GM23338 (cell line): ENCODE measurements around the gene CYTH1. TPM values are rescaled to one million over a fixed set of nuclear protein-coding genes. Genes with fewer than 3 reads are reported as not detected.

Source experiments
- ATAC-seq: fragments of 200-7000 bp; cut with Tn5 transposase; 3 replicates; pipeline ENCODE4 v1.9.1; 2020
- DNase-seq: peaks from one replicate; pipeline ENCODE4 v3.0.0-alpha.2; 2015; ENCODE audit warnings: low spot score
- H2AFZ ChIP-seq: fragments of 200-600 bp; sonication (generic); 2 replicates; pipeline ENCODE4 v1.8.0; 2016; ENCODE audit warnings: antibody characterized with exemption, mild to moderate bottlenecking, moderate library complexity
- H3F3A ChIP-seq: fragments of 200-600 bp; sonication (generic); replicated peaks from 2 replicates; pipeline ENCODE4 v1.8.0; 2017; ENCODE audit warnings: antibody characterized with exemption, mixed run types, low read depth
- H3K27ac ChIP-seq: fragments of 200-600 bp; sonication (generic); 2 replicates; pipeline ENCODE4 v1.6.1; 2016; ENCODE audit warnings: low read depth
- H3K27me3 ChIP-seq: fragments of 200-600 bp; sonication (generic); 2 replicates; pipeline ENCODE4 v1.8.0; 2016; ENCODE audit warnings: mild to moderate bottlenecking, mixed run types, moderate library complexity; ENCODE audit not compliant: insufficient read depth
- H3K36me3 ChIP-seq: fragments of 200-600 bp; sonication (generic); 2 replicates; pipeline ENCODE4 v1.8.0; 2016; ENCODE audit warnings: mild to moderate bottlenecking; ENCODE audit not compliant: insufficient read depth
- H3K4me1 ChIP-seq: fragments of 200-600 bp; sonication (generic); 2 replicates; pipeline ENCODE4 v1.8.0; 2016; ENCODE audit warnings: mild to moderate bottlenecking, moderate library complexity; ENCODE audit not compliant: insufficient read depth
- H3K4me2 ChIP-seq: fragments of 200-600 bp; sonication (generic); 2 replicates; pipeline ENCODE4 v1.7.1; 2017; ENCODE audit warnings: mixed run types
- H3K4me3 ChIP-seq: fragments of 200-600 bp; sonication (generic); 2 replicates; pipeline ENCODE4 v1.6.1; 2016; ENCODE audit warnings: mixed run types
- H3K79me2 ChIP-seq: fragments of 200-600 bp; sonication (generic); replicated peaks from 2 replicates; pipeline ENCODE4 v1.8.0; 2017; ENCODE audit warnings: mild to moderate bottlenecking; ENCODE audit not compliant: insufficient read depth
- H3K9me2 ChIP-seq: fragments of 200-600 bp; sonication (generic); 2 replicates; pipeline ENCODE4 v1.8.0; 2017; ENCODE audit not compliant: insufficient read depth
- H4K20me1 ChIP-seq: fragments of 200-600 bp; sonication (generic); replicated peaks from 2 replicates; pipeline ENCODE4 v1.8.0; 2017; ENCODE audit warnings: mild to moderate bottlenecking; ENCODE audit not compliant: insufficient read depth
- H3K27ac Mint-ChIP-seq: 2 replicates; pipeline ENCODE4 v1.8.0; 2020; ENCODE audit warnings: inconsistent platforms, mild to moderate bottlenecking, moderate library complexity, mixed read lengths
- H3K27me3 Mint-ChIP-seq: 3 replicates; pipeline ENCODE4 v1.8.0; 2022; ENCODE audit warnings: low read depth, mild to moderate bottlenecking, moderate library complexity, mixed read lengths, inconsistent platforms; ENCODE audit not compliant: insufficient read depth, poor library complexity
- H3K36me3 Mint-ChIP-seq: 3 replicates; pipeline ENCODE4 v1.8.0; 2021; ENCODE audit warnings: low read depth, mild to moderate bottlenecking, inconsistent platforms, moderate library complexity, mixed read lengths
- H3K4me1 Mint-ChIP-seq: 3 replicates; pipeline ENCODE4 v1.8.0; 2020; ENCODE audit warnings: mild to moderate bottlenecking, inconsistent platforms, mixed read lengths
- H3K4me3 Mint-ChIP-seq: 3 replicates; pipeline ENCODE4 v1.8.0; 2021; ENCODE audit warnings: moderate library complexity, mild to moderate bottlenecking, inconsistent platforms, mixed read lengths
- H3K9me3 Mint-ChIP-seq: 3 replicates; pipeline ENCODE4 v1.8.0; 2020; ENCODE audit warnings: moderate library complexity, mild to moderate bottlenecking, inconsistent platforms, mixed read lengths
- CREB1 ChIP-seq: fragments of 250-450 bp; sonication (Bioruptor Pico); IDR thresholded peaks from 2 replicates; pipeline ENCODE4 v1.5.0; 2020; ENCODE audit warnings: low read depth, mild to moderate bottlenecking, moderate library complexity
- CTCF ChIP-seq, 2 experiments: fragments of 200-600 bp in 1 of 2; sonication (generic) in 1 of 2; conservative IDR thresholded peaks; 2 replicates each; pipeline versions ENCODE4 v1.5.1 to v1.6.1; 2016 to 2017; ENCODE audit warnings: antibody characterized with exemption in 2 of 2, low read depth in 2 of 2, mild to moderate bottlenecking in 2 of 2, moderate library complexity in 1 of 2
- ETS1 ChIP-seq: IDR thresholded peaks from 2 replicates; pipeline ENCODE4 v1.6.1; 2016; ENCODE audit warnings: antibody characterized with exemption
- EZH2 ChIP-seq: fragments of 200-600 bp; sonication (generic); IDR thresholded peaks from one replicate; pipeline ENCODE4 v1.8.0; 2017; ENCODE audit warnings: antibody characterized with exemption, mild to moderate bottlenecking, low read depth; ENCODE audit not compliant: unreplicated experiment
- EZH2phosphoT487 ChIP-seq: fragments of 200-600 bp; sonication (generic); IDR thresholded peaks from one replicate; pipeline ENCODE4 v1.8.1; 2018; ENCODE audit warnings: antibody characterized with exemption; ENCODE audit not compliant: unreplicated experiment
- JUNB ChIP-seq: IDR thresholded peaks from one replicate; pipeline ENCODE4 v1.6.1; 2016; ENCODE audit warnings: antibody characterized with exemption; ENCODE audit not compliant: unreplicated experiment
- NANOG ChIP-seq: IDR thresholded peaks from 2 replicates; pipeline ENCODE4 v1.6.1; 2016; ENCODE audit warnings: antibody characterized with exemption, borderline replicate concordance
- POLR2AphosphoS5 ChIP-seq: IDR thresholded peaks from 2 replicates; pipeline ENCODE4 v1.6.1; 2016; ENCODE audit warnings: antibody characterized with exemption, low read depth
- REST ChIP-seq: IDR thresholded peaks from one replicate; pipeline ENCODE4 v1.6.1; 2018; ENCODE audit warnings: antibody characterized with exemption; ENCODE audit not compliant: unreplicated experiment
- STAT1 ChIP-seq: IDR thresholded peaks from one replicate; pipeline ENCODE4 v1.6.1; 2016; ENCODE audit warnings: antibody characterized with exemption; ENCODE audit not compliant: unreplicated experiment
- ZNF114 ChIP-seq: fragments of 250-450 bp; sonication (Bioruptor Pico); IDR thresholded peaks from 2 replicates; pipeline ENCODE4 v1.5.0; 2020; ENCODE audit warnings: mild to moderate bottlenecking, moderate library complexity
- ZNF331 ChIP-seq: fragments of 250-450 bp; sonication (Bioruptor Pico); IDR thresholded peaks from 2 replicates; pipeline ENCODE4 v1.5.0; 2020; ENCODE audit warnings: low read depth, mild to moderate bottlenecking, moderate library complexity
- ZNF462 ChIP-seq: fragments of 250-450 bp; sonication (Bioruptor Pico); IDR thresholded peaks from 2 replicates; pipeline ENCODE4 v1.5.0; 2020; ENCODE audit warnings: mild to moderate bottlenecking, moderate library complexity
- polyA plus RNA-seq: library from polyadenylated mRNA; unstranded; fragments of >200 nt; fragmentation: Nextera tagmentation; extraction: Ambion mirVana; gene quantifications from 2 replicates; pipeline ENCODE4 v1.2.1, GENCODE V29; 2016
- total RNA-seq: library from RNA; depleted of rRNA; stranded (reverse); fragments of >200 nt; shearing (Covaris generic); gene quantifications from 2 replicates; pipeline ENCODE4 v1.2.3, GENCODE V29; 2014

The CYTH1 gene
- total and polyA plus RNA-seq, 2 experiments from 2014 or later = 13.8 to 14.5 TPM

GRCh38 chr17:78664476-78665386 lies 117.3 kb downstream of the CYTH1 start:
- H3K27ac Mint-ChIP-seq = no peak overlapping the region
- ATAC-seq = no peak
- TF ChIP-seq STAT1 (no peak), JUNB (no peak), ETS1 (no peak), CTCF (conservative IDR thresholded peaks at IDR 0.05; ENCODE audit: low read depth in 2 of 2) (no peak), EZH2 (no peak), ZNF114 (CRISPR knock-in tag) (no peak), POLR2AphosphoS5 (no peak), ZNF462 (CRISPR knock-in tag) (no peak), NANOG (no peak), CREB1 (CRISPR knock-in tag) (no peak), REST (no peak), ZNF331 (no peak), EZH2phosphoT487 (no peak)

More at GRCh38 chr17:78664476-78665386, 117.3 kb downstream of the CYTH1 start:
- Histone ChIP-seq H2AFZ (no peak overlapping the region), H3K27me3 (no peaks in the 10 kb centered on the region), H3K4me1 (no peaks in the 10 kb centered on the region), H3K36me3 (no peaks in the 10 kb centered on the region), H3F3A (no peaks in the 10 kb centered on the region), H3K4me3 (no peak overlapping the region), H3K79me2 (no peaks in the 10 kb centered on the region), H3K9me2 (no peaks in the 10 kb centered on the region), H3K27ac (no peak overlapping the region), H3K4me2 (no peak overlapping the region), H4K20me1 (no peaks in the 10 kb centered on the region)
- no peak overlapping the region for H3K4me3 Mint-ChIP-seq
- H3K27me3 Mint-ChIP-seq = peaks cover 4% of the 10 kb centered on the region
- DNase-seq = no peak
- H3K4me1 Mint-ChIP-seq = peaks cover 10% of the 10 kb centered on the region
- peaks cover 3% of the 10 kb centered on the region; the same call in 1 of the 3 replicates for H3K9me3 Mint-ChIP-seq
- no peaks in the 10 kb centered on the region; the same call in 2 of the 3 replicates for H3K36me3 Mint-ChIP-seq
